22Rv1 (cell line): ENCODE measurements around the gene IMPDH2.
A peak's percentile ranks its signal among the peaks of the same experiment; 100 is the strongest.

Experiments used
- H3K27ac ChIP-seq: fragments of 450-650 bp; 2 replicates; pipeline ENCODE4 v1.5.1; 2017
- ZFX ChIP-seq: fragments of 450-650 bp; IDR thresholded peaks from 2 replicates; pipeline ENCODE4 v1.6.1; 2017; ENCODE audit warnings: antibody characterized with exemption, borderline replicate concordance
- TF ChIP-seq, protein P1 (sequence below): fragments of 450-650 bp; IDR thresholded peaks from 2 replicates; pipeline ENCODE4 v1.5.1; 2017; ENCODE audit warnings: mild to moderate bottlenecking

IMPDH2 gene

DNA sequence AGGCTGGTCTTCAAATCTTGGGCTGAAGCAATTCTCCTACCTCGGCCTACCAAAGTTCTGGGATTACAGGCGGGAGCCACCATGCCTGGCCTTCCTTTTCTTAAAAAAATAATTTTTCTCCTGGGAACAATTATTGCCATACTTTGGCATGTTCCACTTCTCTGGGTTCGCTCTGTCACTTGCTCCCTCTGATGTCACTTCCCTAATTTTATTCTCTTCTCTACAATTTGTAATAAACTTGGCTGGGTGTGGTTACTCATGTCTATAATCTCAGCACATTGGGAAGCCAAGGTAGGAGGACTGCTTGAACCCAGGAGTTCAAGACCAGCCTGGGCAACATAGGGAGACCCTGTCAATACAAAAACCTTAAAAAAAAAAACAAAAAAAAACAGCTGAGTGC is 6.1 kb upstream of the IMPDH2 start:
- no peak for TF ChIP-seq ZFX
- TF ChIP-seq, protein P1, sequence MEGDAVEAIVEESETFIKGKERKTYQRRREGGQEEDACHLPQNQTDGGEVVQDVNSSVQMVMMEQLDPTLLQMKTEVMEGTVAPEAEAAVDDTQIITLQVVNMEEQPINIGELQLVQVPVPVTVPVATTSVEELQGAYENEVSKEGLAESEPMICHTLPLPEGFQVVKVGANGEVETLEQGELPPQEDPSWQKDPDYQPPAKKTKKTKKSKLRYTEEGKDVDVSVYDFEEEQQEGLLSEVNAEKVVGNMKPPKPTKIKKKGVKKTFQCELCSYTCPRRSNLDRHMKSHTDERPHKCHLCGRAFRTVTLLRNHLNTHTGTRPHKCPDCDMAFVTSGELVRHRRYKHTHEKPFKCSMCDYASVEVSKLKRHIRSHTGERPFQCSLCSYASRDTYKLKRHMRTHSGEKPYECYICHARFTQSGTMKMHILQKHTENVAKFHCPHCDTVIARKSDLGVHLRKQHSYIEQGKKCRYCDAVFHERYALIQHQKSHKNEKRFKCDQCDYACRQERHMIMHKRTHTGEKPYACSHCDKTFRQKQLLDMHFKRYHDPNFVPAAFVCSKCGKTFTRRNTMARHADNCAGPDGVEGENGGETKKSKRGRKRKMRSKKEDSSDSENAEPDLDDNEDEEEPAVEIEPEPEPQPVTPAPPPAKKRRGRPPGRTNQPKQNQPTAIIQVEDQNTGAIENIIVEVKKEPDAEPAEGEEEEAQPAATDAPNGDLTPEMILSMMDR = no peak

DNA sequence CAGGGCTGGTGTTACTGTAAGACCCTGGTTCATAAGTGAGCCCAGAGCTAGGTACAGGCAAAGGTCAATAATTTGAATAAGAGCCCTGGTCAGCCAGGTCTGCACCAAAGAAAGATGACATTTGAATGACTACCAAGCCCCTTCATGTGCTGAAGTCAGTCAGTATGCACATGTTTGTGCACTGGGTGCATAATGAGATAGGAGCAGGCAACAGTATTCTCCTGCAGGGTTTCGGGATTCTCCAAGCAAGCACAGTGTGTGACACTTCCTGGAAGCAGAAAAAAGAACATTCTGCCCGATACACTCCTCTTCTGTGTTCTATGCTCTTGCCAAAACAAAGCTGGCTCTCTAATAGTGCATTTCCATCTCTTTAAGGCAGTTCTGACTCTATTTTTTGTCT is 5.5 kb upstream of the IMPDH2 start:
- TF ChIP-seq, protein P1 = no peak
- no peak for TF ChIP-seq ZFX
- no peak overlapping the region for H3K27ac ChIP-seq

More for the DNA sequence above, 6.1 kb upstream of the IMPDH2 start:
- no peak overlapping the region for H3K27ac ChIP-seq

DNA sequence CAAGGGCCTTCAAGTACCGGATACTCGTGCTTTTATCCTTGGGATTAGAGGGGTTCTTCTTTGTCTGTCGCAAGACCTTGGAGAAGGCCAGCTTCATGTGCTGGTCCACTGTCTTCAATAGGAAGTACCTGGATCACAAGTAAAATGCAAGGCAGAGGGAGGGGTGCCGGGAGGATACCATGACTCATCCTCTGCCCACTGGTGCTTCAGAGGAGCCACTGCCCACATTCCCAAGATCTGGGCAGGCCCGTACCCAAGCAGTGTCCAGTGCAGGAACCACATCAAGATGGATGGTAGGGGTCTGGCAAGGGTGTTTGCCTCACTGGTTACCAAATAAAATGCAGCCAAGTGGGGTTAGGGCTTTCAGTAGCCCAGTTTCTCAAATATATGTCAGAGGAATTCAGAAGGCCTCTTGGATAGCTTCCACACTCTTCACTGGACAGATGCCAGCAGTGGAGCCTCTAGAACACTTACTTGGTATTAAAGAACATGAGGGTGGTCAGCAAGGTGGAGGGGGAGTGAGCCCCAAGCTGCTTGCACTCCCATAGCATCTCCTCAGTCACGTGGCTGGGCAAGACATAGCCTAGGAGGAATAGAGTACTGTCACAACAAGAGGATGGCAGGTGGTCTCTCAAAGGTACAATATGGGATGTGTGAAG is 3.6 kb upstream of the IMPDH2 start:
- H3K27ac ChIP-seq = no peak overlapping the region
- TF ChIP-seq, protein P1 = no peak
- no peak for TF ChIP-seq ZFX

DNA sequence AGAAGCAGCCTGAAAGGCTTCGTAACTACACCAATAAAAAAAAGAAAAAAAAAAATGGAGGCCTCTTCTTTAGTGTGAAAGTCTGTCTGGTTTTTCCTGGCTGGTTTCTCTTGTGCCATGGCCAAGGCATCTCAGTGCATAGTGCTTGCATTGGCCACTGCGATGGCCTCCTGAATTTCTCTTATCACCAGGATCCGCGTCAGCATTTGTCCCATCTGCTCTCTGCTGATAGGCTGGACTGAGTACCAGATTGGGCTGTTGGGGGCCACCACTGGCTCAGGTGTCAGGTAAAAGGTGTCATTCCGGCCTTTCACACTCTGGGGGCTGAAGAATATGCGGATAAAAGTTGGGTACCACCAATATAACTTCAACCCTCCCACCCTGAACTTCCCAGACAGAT is 1.1 kb upstream of the IMPDH2 start:
- H3K27ac ChIP-seq = peak overlapping the region; percentile 98
- no peak for TF ChIP-seq ZFX
- TF ChIP-seq, protein P1 = no peak

DNA sequence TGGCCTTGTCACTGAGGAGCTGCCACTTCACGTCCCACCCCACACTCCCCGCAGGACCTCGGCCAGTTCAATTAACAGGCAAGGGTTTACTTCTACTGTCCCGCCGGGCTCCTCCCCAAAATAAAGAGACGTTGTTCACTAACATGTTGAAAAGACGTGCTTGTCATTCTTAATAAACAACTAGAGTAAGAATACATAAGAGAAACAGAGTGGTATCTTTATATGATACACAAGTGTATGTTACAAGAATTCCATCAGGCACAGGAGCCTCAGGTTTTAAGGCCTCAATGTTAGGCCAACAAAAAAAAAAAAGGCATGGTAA is 326 bp upstream of the IMPDH2 start:
- peak overlapping the region; percentile 98 for H3K27ac ChIP-seq
- TF ChIP-seq ZFX = no peak
- TF ChIP-seq, protein P1 = no peak

DNA sequence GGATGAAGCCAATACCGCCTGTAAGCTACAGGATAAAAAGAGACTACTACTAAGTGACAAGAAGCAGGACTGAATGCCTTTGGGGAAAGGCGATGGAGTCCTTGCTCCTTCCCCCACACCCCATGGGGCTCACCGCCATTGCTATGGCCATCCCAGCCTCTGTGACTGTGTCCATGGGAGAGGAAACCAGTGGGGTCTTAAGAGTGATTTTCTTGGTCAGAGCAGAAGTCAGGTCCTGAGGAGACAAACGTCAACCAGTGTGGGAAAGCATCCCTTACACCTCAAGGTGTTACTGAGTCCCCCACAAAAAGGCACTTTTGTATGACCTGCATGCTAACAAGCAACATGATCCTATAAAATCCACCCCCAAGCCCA is 913 bp downstream of the IMPDH2 start:
- H3K27ac ChIP-seq = peak overlapping the region; percentile 98
- no peak for TF ChIP-seq ZFX
- TF ChIP-seq, protein P1 = no peak

DNA sequence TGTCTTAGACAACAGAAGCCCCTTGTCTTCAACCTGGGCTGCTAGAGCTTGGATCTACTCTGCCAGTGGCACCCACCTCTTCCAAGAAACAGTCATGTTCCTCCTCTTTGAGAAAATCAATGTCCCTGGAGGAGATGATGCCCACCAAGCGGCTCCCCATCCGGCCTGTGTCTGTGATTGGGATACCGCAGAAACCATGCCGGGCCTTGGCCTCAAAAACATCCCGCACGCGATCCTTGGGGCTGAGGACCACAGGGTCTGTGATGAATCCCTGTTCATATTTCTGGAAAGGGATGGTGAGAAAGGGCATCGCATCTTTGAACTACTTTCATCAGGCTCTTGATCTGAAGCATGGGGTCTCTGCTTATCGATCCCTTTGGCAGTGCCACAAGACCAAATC is 1.6 kb downstream of the IMPDH2 start:
- no peak for TF ChIP-seq ZFX
- TF ChIP-seq, protein P1 = no peak
- H3K27ac ChIP-seq = peak overlapping the region; percentile 98
